NCI-H128 (cell line): ENCODE results near the gene OLFM1.

ENCODE experiments used
- DNase-seq: peaks from one replicate; lab custom pipeline; 2025; ENCODE audit not compliant: unreplicated experiment; lab: John Stamatoyannopoulos, UW

The OLFM1 gene

GRCh38 chr9:135088348-135088978 is 995 bp downstream of the OLFM1 start:
- no peak for DNase-seq

- DNase-seq: no peak
These were observed 1.7 kb downstream of the OLFM1 start for GRCh38 chr9:135088979-135089847.

GRCh38 chr9:135090081-135090480 is 2.6 kb downstream of the OLFM1 start:
- DNase-seq: no peak

- no peak for DNase-seq
These were observed 3.1 kb downstream of the OLFM1 start for GRCh38 chr9:135090547-135090946.

GRCh38 chr9:135091545-135091944 is 4.1 kb downstream of the OLFM1 start:
- no peak for DNase-seq

- no peak for DNase-seq
These were observed 5.6 kb downstream of the OLFM1 start for GRCh38 chr9:135093111-135093510.

GRCh38 chr9:135093911-135094584 is 6.6 kb downstream of the OLFM1 start:
- DNase-seq: no peak

GRCh38 chr9:135095470-135096407 is 8.3 kb downstream of the OLFM1 start:
- no peak for DNase-seq

GRCh38 chr9:135096408-135096895 is 9.0 kb downstream of the OLFM1 start:
- no peak for DNase-seq

GRCh38 chr9:135098400-135099105 is 11.1 kb downstream of the OLFM1 start:
- DNase-seq: no peak

- DNase-seq: no peak
These were observed 12.1 kb downstream of the OLFM1 start for GRCh38 chr9:135099574-135099973.

- DNase-seq: no peak
These were observed 12.8 kb downstream of the OLFM1 start for GRCh38 chr9:135100241-135100681.

GRCh38 chr9:135100725-135101410 is 13.4 kb downstream of the OLFM1 start:
- DNase-seq: no peak

GRCh38 chr9:135101486-135101885 is 14.0 kb downstream of the OLFM1 start:
- DNase-seq: no peak

GRCh38 chr9:135101926-135102325 is 14.5 kb downstream of the OLFM1 start:
- no peak for DNase-seq

GRCh38 chr9:135102331-135102730 is 14.9 kb downstream of the OLFM1 start:
- DNase-seq: no peak

GRCh38 chr9:135103001-135103446 is 15.6 kb downstream of the OLFM1 start:
- no peak for DNase-seq

GRCh38 chr9:135103931-135104639 is 16.6 kb downstream of the OLFM1 start:
- DNase-seq: no peak

- no peak for DNase-seq
These were observed 17.3 kb downstream of the OLFM1 start for GRCh38 chr9:135104761-135105160.
